HG03378 (cell line): ENCODE data around the gene EDEM2.
"Not testable (repeated sequence)": the region's sequence is repeated elsewhere in the genome, so short reads cannot be mapped to it uniquely, and the experiment has no call there.

Experiments
- ATAC-seq: cut with Tn5 transposase; IDR thresholded peaks from one replicate; pipeline ENCODE4 v1.9.1; 2021; ENCODE audit warnings: mild to moderate bottlenecking, moderate library complexity; ENCODE audit not compliant: unreplicated experiment

EDEM2 gene

DNA sequence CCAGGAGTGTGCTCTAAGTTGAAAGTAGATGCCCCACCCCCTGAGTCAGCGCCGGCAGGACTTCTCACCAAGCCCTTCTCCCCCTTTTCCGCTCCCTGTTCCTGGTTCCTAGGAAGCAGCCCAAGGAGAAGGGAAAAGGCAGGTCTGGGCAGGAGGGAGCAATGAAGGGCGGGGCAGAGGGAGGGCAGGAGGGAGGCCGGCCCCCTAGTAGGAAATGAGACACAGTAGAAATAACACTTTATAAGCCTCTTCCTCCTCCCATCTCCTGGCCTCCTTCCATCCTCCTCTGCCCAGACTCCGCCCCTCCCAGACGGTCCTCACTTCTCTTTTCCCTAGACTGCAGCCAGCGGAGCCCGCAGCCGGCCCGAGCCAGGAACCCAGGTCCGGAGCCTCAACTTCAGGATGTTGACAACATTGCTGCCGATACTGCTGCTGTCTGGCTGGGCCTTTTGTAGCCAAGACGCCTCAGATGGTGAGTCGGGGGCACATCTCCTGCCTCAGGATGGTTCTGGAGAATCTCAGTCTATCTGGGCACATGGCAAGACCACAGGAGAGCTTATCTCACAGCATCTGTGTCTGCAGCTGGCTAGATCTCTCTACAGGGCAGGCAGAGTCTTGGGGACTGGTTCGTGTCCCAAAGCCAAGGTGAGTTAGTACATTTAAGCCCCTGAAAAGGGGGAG is 24.8 kb upstream of the EDEM2 start, which contains the start of gene PROCR:
PROCR (plus strand) TSS at position 320 of the 681 bp plus-strand sequence; CDS start at position 403, 83 bp downstream.
- no peak for ATAC-seq

DNA sequence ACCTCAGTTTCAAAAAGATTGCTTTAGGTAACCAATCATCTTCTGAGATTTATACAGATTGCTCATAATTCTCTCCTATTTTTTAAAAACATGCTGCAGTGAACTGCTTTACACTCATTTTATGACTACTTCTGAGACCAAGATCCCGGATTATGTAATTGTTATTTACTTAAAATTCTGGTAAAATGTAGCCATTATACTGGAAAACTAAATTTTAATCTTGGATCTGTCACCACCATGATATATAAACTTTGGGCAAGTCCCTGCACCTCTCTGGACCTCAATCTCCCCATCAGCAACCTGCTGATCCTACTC is 24.3 kb upstream of the EDEM2 start:
- ATAC-seq, result no peak

DNA sequence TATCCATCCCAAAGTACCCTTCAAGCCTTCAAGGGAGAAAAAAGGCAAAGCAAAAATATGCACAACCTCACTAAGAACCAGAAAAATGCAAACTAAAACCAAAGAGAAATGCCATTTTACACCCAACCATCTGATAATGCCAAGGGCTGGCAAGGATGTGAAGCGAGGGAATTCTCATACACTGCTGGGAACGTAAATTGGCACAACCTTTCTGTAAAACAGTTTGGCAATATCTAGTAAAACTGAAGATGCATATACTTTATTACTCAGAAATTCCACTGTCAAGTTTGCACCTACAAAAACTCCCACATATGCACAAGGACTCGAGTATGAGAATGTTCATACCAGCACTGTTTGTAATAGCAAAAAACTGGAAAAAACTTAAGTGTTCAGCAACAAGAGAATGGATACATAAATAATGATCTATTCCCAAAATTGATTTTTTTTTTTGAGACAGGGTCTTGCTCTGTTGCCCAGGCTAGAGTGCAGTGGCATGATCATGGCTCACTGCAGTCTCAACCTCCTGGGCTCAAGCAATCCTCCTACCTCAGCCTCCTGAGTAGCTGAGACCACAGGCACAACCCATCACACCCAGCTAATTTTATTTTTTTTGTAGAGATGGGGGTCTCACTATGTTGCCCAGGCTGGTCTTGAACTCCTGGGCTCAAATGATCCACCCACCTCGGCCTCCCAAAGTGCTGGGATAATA is 21.7 kb upstream of the EDEM2 start:
- ATAC-seq, result not testable (repeated sequence)

DNA sequence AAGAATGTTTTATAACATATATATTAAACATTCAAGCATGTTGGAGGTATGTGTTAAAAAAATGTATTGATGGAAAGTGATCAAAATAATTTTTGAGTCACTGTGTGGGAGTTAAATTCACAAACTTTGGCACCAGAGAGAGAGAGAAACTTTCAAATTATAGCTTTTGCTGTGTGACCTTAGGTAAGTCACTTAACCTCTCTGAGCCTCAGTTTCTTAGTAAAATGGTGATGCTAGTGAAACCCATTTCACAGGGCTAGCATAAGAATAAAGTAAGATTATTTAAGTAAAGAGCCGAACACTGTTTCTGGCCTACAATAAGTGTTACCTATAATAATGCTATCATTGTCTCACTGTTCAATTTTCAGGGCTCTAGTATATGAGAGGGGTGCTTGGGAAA is 20.7 kb upstream of the EDEM2 start:
- ATAC-seq, result no peak

DNA sequence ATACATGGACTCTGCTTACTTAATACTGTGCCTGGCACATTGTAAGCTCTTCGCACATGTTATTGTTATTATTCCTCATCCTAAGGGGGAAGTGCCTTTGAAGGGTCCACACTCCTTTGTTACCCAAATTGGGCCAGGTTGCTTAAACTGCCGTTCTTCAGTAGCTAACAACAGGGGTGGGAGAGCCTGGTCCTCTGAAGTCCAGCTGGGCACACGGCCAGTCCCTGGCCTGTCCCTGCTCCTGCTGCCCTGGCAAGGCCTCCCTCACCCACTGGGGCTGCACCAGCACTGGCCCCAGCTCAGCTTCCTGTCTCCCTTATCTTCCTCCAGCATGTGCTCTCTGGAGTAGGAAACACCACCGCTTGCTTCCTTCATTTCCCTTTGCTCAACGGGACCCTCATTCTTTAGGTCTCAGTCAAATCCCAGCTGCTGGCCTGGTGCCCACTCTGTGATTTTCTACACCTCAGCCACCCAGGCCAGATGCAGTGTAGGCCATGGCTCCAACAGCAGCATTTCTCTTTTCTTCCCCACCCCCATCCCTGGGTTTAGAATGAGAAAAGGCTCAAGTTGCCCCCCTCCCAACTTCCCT is 19.2 kb upstream of the EDEM2 start:
- no peak for ATAC-seq

DNA sequence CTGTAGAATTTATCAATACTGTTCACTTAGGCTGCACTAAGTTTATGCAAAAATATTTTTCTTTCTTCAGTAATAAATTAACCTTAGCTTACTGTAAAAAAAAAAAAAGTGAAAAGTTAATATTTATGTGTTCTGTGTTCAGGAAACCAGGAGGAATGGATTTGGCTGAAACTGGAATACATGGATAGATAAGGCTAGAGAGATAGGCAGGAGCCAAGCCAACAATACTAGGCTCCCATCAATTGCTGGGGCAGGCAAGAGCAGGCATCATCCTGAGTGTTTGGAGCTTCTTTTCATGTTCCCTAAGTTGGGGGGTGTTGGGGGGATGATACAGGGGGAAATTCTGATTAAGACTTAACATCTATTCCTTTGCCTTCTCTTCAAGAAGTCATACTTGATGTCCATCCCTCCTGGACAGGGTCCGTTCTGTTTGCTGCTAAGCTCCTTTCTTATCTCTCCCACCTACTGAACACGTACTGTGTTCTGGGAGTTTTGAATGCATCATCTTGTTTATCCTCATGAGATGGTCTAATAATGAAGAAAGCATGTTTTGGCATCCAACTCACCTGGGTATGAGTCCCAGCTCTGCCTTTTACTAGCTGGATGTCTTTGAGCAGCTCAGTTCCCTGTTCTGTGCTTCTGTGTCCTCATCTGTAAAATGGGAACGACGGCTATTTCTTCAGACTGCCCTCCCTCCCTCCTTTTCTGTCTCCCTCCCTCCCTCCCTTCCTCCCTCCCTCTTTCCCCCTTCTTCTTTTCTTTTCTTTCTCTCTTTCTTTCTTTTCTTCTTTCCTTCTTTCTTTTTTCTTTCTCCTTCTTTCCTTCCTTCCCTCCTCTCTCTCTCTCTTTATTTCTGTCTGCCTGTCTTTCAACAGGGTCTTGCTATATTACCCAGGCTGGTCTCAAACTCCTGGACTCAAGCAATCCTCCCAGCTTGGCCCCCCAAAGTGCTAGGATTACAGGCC is 18.4 kb upstream of the EDEM2 start:
- ATAC-seq, result no peak

DNA sequence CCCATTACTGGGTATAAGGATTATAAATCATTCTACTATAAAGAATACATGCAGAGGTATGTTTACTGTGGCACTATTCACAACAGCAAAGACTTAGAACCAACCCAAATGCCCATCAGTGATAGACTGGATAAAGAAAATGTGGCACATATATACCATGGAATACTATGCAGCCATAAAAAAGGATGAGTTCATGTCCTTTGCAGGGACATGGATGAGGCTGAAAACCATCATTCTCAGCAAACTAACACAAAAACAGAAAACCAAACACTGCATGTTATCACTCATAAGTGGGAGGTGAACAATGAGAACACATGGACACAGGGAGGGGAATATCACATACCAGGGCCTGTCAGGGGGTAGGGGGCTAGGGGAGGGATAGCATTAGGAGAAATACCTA is 17.4 kb upstream of the EDEM2 start:
- ATAC-seq, result not testable (repeated sequence)

DNA sequence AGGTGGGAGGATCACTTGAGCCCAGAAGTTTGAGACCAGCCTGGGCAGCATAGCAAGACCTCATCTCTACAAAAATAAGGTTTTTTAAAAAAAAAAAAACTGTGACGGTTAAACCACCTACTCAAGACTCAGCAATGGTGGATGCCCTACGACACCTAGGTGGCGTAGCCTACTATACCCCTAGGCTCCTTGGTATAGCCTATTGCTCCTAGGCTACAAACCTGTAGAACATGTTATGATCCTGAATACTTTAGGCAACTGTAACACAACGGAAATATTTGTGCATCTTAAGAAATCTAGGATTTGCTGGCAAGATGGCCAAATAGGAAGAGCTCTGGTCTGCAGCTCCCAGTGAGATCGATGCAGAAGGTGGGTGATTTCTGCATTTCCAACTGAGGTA is 13.2 kb upstream of the EDEM2 start:
- not testable (repeated sequence) for ATAC-seq

DNA sequence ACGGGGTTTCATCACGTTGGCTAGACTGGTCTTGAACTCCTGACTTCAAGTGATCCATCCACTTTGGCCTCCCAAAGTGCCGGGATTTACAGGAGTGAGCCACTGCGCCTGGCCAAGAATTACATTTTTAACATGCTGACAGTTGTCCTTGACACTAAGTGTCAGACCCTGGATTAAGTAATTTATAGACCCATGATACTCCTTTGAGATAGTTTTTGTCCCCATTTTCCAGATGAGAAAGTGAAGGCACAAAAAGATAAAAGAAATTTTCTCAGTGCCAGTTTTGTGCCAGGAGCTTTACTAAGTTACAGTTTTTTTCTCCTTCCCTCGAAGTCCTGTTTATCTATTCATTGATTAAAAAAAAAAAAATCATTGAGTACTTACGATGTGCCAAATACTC is 9.8 kb upstream of the EDEM2 start:
- ATAC-seq, result no peak

DNA sequence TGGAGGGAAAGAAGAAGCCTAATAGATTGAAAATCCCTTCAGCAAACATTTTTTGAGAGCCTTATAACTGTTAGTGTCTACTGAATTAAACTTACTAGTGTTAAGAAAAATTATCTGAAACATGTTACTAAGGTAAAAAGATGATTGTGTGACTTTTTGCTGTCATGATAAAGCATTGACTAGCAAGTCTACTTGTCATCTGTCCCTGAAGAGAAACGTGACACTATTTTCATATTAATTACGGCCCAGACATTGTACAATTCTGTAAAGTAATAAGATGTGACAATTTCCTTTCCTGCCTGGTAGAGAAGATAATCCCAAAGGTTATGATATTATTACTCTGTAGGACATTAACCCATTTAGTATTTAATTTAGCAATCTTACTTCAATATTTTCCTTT is 8.8 kb upstream of the EDEM2 start:
- ATAC-seq, result no peak

DNA sequence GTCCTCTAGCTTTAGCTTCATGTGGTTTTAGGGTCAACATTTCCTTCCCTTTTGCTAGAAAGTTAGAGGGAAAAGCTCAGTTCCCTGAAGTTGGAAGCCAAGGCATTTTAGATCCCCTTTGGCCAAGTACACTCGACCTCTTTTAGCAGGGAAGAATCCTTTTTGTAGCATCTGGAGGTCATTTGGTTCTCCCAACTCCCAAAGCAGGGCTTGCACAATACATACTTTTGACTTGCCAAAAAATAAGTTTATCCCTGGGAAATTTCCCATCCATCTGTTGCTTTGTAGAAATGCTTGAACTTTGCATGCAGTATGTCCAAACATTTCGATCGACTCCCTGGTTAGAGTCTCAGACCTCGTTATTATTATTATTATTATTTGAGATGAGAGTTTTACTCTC is 4.6 kb upstream of the EDEM2 start:
- no peak for ATAC-seq

DNA sequence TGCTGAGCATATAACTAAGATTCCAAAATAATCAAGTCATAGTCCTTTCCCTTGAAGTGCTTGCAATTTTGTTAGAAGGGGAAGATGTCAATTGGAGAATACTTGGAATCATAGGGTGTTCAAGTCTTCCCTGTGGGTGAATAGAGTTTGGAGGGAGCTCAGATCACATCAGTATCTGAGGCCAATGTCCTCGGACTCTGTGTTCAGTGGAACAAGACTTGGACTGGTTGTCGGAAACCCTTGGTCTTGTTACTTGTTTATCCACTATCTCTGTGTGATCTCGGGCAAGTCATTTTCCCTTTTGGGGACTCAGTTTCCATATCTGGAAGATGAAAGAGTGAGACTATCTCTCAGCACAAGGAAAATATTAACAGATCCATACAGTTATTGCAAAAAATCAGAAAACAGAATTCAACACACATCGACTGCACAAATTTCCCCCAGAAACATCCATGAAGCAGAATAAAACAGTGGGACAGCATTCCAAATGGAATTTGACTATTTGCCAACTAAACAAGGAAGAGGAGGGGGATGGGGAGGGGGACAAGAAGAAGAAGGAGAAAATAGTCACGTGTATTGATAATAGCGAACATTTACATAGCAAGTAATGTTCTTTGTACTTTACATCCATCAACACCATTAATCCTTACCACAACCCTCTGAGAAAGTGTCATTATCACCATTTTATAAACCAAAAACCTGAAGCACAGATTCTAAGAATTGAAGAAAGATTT is 3.9 kb upstream of the EDEM2 start:
- no peak for ATAC-seq

DNA sequence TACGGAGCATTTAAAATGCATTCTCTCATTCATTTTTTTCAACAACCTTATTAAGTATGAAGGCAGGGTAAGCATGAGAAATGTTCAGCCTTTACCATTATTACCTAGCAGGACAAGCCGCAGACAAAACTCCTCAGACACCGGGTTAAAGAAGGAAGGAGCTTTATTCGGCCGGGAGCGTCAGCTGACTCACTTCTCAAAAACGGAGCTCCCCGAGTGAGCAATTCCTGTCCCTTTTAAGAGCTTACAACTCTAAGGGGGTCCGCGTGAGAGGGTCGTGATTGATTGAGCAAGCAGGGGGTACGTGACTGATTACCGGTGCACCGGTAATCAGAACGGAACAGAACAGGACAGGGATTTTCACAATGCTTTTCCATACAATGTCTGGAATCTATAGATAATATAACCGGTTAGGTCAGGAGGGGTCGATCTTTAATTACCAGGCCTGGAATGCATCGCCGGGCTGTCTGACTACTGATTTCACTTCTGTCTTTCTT is 487 bp upstream of the EDEM2 start:
- ATAC-seq, result peak; percentile 16

DNA sequence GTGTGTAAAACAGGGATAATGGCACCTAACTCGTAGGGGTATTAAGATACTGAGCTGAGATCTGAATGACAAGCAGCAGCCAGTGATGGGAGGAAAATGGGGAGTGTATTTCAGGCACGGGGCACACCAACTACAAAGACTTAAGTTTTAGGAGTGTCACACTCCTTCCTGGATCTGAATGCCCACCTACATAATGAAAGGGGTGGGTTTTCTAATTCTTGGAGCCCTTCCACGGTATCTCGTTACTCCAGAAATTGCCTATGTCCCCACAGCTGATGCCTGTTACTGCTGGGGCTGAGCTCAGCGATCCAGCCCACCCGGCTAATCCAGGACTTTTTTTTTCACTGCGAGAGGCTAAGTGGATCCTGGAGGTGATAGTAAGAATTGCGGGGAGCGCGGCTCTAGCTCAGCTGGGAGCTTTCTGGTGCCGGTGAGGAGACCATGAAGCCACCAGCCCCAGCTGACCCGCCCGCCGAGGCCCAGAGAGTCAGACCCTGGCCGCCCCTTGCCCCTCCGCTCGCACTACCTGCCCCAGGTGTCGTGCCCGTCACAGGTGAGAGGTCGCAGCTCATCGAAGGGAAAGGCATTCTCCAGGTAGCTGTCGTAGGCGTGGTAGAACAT is 727 bp downstream of the EDEM2 start:
- ATAC-seq, result no peak

DNA sequence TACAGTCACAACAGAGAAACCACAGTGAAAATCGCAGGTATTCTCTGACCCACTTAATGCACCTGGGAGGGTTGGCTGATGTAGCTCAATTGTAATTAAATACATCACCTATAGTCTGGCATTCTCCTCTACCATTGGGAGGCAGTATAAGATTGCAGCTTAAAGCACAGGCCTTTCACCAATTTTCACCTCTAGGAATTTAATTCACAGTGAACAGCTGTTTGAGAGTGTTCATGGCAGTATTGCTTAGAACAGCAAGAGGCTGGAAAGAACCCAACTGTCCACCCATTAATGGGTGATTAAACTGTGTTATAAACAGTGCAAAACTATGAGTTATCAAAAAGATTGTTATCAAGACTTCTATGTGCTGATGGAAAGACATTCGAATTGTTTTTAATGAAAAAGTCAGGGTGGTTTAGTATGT is 2.0 kb downstream of the EDEM2 start:
- ATAC-seq, result no peak

DNA sequence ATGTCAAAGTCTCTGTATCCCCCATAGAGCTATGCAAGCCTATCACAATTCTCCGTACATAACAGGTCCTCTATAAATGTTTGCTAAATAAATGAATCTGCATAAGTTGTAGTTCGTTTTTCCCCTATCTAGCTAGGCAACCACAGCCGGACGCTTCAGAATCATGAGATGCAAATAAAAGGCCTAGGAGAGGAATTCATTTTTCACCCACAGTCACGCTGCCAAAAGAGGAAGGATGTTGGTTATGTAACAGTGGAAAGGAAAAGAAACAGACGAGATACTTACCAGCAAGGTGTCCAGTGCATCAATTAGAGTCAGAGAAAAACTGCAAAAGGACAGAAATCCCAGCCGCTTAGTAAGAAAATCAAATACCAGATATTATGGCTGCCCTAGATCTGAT is 2.4 kb downstream of the EDEM2 start:
- ATAC-seq, result no peak

DNA sequence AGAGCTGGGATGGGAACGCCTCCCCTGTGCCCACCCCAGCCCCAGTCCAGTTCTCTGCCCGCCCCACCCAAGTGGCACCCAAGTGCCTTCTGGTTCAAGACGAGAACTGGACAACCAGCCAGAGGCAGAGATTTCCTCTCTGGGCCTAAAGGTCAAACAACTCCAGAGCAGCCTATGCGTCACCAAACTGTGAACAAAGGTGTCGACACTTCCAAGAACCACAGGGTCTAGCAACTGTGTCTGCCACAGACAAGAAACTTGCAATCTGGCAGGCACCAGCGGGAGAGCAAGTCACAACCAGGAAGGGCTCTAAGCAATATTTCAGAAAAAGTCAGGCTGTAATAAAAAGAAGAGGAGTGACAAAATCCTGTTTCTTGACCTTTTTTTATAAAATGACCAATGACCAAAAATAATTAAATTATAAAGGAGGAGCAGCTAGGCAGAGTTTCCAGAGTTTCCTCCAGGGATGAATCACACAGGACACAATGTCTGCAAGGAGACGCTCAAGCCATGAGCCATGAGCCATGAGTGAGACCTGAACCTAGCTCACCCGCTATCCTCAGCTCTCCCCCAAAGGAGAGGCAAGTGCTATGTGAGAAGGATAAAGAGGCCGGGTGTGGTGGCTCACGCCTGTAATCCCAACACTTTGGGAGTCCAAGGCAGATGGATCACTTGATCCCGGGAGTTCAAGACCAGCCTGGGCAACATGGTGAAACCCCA is 11.1 kb downstream of the EDEM2 start:
- no peak for ATAC-seq

DNA sequence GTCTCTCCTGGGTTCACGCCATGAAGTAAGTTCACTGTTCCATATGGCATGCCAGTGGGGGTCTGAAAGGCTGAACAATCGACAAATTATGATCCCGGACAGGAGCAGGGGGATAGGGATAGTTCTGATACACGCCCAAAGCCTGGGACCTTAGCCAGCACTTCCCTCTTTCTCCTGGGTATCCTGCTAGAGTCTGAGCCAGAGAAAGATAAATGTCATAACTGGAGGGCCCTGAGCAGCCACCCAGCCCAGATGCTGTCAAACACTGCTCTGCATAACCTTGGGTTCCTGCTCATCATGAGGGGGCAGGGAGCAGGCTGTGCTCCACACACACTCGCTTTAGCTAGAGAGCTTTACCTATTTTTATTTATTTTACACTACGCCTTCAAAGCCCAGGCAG is 12.3 kb downstream of the EDEM2 start:
- no peak for ATAC-seq

DNA sequence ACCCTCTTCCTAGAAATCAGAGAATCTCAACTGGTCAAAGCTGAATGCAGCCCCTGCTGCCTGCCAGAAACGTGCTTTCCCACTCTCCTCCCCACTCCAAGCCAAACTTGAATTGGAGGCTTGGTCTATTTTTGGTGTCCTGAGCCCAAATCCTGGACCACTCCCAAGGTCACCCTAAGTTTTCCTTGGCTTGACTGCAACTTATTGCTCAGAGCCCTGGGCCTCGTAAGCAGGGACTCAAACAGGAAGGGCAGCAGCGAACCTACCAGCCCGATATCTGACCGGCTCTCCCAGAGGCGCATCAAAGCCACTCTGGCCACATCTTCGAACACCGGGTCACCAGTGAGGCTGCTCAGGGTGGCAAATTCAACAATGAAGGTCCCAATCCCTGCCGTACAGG is 12.7 kb downstream of the EDEM2 start:
- ATAC-seq, result no peak
